ENCODE data around the gene SMIM12.
"Not testable (repeated sequence)": the region's sequence is repeated elsewhere in the genome, so short reads cannot be mapped to it uniquely, and the experiment has no call there.

SMIM12 gene

GRCh38 chr1:34816778-34817177, 42.8 kb downstream of the SMIM12 start:
- no peak overlapping the region for H3K4me3 ChIP-seq (ENCODE audit: low read depth, low read length)
- TF ChIP-seq, protein P1, sequence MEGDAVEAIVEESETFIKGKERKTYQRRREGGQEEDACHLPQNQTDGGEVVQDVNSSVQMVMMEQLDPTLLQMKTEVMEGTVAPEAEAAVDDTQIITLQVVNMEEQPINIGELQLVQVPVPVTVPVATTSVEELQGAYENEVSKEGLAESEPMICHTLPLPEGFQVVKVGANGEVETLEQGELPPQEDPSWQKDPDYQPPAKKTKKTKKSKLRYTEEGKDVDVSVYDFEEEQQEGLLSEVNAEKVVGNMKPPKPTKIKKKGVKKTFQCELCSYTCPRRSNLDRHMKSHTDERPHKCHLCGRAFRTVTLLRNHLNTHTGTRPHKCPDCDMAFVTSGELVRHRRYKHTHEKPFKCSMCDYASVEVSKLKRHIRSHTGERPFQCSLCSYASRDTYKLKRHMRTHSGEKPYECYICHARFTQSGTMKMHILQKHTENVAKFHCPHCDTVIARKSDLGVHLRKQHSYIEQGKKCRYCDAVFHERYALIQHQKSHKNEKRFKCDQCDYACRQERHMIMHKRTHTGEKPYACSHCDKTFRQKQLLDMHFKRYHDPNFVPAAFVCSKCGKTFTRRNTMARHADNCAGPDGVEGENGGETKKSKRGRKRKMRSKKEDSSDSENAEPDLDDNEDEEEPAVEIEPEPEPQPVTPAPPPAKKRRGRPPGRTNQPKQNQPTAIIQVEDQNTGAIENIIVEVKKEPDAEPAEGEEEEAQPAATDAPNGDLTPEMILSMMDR (IDR thresholded peaks at IDR 0.05; ENCODE audit: low read depth, low read length): no peak
- in situ Hi-C loops (cut with HindIII; ENCODE audit: low sequenced_read_pairs): no loop called here
- no peak for DNase-seq (ENCODE audit: low read depth, low spot score)

DNA sequence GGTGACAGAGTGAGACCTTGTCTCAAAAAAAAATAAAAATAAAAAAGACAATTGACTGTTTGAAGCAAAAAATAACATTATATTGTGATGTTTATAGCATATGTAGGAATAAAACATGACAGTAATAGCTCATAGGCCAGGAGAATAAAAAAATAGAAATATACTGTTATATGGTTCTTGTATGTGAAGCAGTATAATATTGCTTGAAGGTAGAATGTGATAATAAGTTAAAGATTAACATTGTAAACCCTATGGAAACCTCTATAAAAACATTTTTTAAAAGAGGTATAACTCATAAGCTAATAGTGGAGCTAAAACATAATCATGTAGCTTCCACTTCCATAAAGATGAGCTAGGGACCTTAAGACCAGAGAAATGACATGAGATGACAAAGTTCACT, 43.2 kb downstream of the SMIM12 start:
- TF ChIP-seq, protein P1 (IDR thresholded peaks at IDR 0.05; ENCODE audit: low read depth, low read length): no peak
- no peak for DNase-seq (ENCODE audit: low read depth, low spot score)
- in situ Hi-C loops (cut with HindIII; ENCODE audit: low sequenced_read_pairs): no loop called here
- no peak overlapping the region for H3K4me3 ChIP-seq (ENCODE audit: low read depth, low read length)

DNA sequence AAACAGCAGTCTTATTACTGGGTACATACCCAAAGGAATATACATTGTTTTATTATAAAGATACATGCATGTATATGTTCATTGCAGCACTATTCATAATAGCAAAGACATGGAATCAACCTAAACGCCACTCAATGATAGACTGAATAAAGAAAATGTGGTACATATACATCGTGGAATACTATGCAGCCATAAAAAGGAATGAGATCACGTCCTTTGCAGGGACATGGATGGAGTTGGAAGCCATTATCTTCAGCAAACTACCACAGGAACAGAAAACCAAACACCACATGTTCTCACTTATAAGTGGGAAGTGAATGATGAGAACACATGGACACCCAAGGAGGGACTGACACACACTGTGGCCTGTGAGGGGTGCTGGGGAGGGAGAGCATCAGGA, 48.8 kb downstream of the SMIM12 start:
- in situ Hi-C loops (cut with HindIII; ENCODE audit: low sequenced_read_pairs); H3K4me3 ChIP-seq (ENCODE audit: low read depth, low read length): not testable (repeated sequence)

GRCh38 chr1:34808051-34808810, 51.3 kb downstream of the SMIM12 start:
- no peak overlapping the region for H3K4me3 ChIP-seq (ENCODE audit: low read depth, low read length)
- TF ChIP-seq, protein P1 (IDR thresholded peaks at IDR 0.05; ENCODE audit: low read depth, low read length): no peak
- DNase-seq (ENCODE audit: low read depth, low spot score): no peak
- in situ Hi-C loops (cut with HindIII; ENCODE audit: low sequenced_read_pairs): no loop called here

More for the DNA sequence above, 48.8 kb downstream of the SMIM12 start:
- DNase-seq (ENCODE audit: low read depth, low spot score): not testable (repeated sequence)

DNA sequence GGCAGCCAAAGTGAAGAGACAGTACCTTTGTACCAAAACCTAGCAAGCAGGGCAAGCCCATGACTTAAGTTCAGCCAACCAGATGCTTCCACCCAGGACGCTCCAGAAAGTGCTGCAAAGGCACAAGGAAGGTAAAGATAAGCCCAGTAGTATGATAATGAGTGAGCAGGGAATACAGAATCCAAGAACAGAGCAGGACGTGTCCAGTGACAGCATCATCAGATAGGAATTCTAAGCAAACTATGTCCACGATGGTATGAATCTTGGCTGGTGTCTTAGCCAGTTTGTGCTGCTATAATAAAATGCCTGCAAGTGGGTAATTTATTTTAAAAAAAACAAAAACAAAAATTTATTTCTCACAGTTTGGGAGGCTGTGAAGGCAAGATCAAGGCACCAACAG, 53.2 kb downstream of the SMIM12 start:
- DNase-seq (ENCODE audit: low read depth, low spot score): no peak
- in situ Hi-C loops (cut with HindIII; ENCODE audit: low sequenced_read_pairs): no loop called here
- TF ChIP-seq, protein P1 (IDR thresholded peaks at IDR 0.05; ENCODE audit: low read depth, low read length): no peak
- H3K4me3 ChIP-seq (ENCODE audit: low read depth, low read length): no peak overlapping the region

GRCh38 chr1:34803770-34804169, 55.8 kb downstream of the SMIM12 start:
- DNase-seq (ENCODE audit: low read depth, low spot score): no peak

More at GRCh38 chr1:34803770-34804169, 55.8 kb downstream of the SMIM12 start:
- no peak overlapping the region for H3K4me3 ChIP-seq (ENCODE audit: low read depth, low read length)
- in situ Hi-C loops (cut with HindIII; ENCODE audit: low sequenced_read_pairs): no loop called here
- TF ChIP-seq, protein P1 (IDR thresholded peaks at IDR 0.05; ENCODE audit: low read depth, low read length): no peak

Data from astrocyte of the spinal cord (primary cell).